ENCODE results near the gene LPP. TPM values are rescaled to one million over a fixed set of nuclear protein-coding genes. Genes with fewer than 3 reads are reported as not detected.

The LPP gene
- polyA plus RNA-seq, 2 donors: 10.5 to 12.9 TPM

DNA sequence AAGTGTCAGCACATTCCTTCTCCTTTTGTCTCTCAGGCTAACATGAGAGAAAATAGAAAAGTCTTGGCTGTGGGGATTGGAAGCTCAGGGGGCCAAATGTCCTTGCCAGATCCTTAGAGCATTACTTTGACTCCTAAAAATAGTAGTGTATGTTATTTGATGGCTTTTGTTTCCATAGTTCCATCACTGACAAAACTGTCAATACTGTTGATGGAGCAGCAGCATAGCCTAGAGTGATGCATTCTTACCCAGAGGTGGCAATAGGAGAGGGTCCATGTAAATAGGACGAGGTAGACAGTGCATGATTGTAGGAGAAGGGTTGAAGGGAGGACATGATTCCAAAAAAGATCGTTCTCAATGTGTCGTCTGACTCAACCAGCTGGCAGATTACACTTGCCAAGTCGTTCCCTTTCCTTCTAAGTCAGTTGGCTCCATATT, 735.1 kb downstream of the LPP start:
- H3K4me3 ChIP-seq (ENCODE audit: low read depth in 1 of 2, low read length in 2 of 2): no peak overlapping the region
- 69 to 78% methylated on average over 4 of the region's 4 CpGs for WGBS, 2 donors
- no peak overlapping the region for H3K27ac ChIP-seq (ENCODE audit: low read depth in 2 of 2, low read length in 1 of 2)
- no peaks in the 10 kb centered on the region for H3K4me1 ChIP-seq (ENCODE audit: control insufficient read depth in 2 of 2, insufficient read depth in 2 of 2, low read length in 1 of 2)
- no peaks in the 10 kb centered on the region for H3K36me3 ChIP-seq (ENCODE audit: control insufficient read depth in 2 of 2, insufficient read depth in 2 of 2, low read length in 1 of 2)
- no peaks in the 10 kb centered on the region for H3K9me3 ChIP-seq (ENCODE audit: control insufficient read depth in 2 of 2, insufficient read depth in 1 of 2, low read depth in 1 of 2, low read length in 1 of 2)
- no peaks in the 10 kb centered on the region for H3K27me3 ChIP-seq (ENCODE audit: control insufficient read depth in 1 of 2, insufficient read depth in 2 of 2, low read length in 2 of 2)

DNA sequence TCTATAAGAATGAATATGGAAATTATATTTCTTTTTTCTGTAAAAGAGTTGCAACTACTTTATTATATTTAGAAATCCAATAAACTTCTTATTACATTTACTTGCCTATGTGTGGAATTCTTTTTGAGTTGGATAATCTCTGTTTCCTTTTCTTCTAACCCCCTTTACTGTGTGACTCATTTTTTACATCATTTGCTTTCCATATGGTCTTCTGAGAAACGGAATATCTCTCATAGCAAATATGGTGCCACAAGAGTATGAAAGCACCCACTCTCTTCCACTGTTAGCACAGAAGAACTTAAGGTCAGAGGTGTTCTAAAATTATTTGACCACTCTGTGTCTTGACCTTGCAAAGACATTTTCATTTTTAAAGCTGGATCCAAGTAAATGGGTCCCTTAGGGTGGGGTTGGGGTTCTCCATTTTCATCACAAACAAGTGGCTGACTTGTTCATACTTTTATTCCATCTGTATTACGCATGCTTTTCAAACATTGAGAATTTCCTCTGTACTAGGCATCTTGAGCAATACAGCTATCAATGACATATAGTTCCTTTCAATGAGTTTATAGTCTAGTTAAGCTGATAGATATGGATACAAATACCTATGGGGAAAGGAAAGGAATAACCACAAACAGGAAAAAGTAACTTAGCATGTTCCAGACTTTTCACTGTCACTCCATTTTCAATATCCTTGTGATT, 736.8 kb downstream of the LPP start:
- H3K27me3 ChIP-seq (ENCODE audit: control insufficient read depth in 1 of 2, insufficient read depth in 2 of 2, low read length in 2 of 2): no peaks in the 10 kb centered on the region
- no peak overlapping the region for H3K27ac ChIP-seq (ENCODE audit: low read depth in 2 of 2, low read length in 1 of 2)
- no peak overlapping the region for H3K4me3 ChIP-seq (ENCODE audit: low read depth in 1 of 2, low read length in 2 of 2)
- WGBS, 2 donors: 89 to 92% methylated on average over 2 of the region's 2 CpGs
- H3K9me3 ChIP-seq (ENCODE audit: control insufficient read depth in 2 of 2, insufficient read depth in 1 of 2, low read depth in 1 of 2, low read length in 1 of 2): no peaks in the 10 kb centered on the region
- H3K36me3 ChIP-seq (ENCODE audit: control insufficient read depth in 2 of 2, insufficient read depth in 2 of 2, low read length in 1 of 2): no peaks in the 10 kb centered on the region
- H3K4me1 ChIP-seq (ENCODE audit: control insufficient read depth in 2 of 2, insufficient read depth in 2 of 2, low read length in 1 of 2): no peaks in the 10 kb centered on the region

DNA sequence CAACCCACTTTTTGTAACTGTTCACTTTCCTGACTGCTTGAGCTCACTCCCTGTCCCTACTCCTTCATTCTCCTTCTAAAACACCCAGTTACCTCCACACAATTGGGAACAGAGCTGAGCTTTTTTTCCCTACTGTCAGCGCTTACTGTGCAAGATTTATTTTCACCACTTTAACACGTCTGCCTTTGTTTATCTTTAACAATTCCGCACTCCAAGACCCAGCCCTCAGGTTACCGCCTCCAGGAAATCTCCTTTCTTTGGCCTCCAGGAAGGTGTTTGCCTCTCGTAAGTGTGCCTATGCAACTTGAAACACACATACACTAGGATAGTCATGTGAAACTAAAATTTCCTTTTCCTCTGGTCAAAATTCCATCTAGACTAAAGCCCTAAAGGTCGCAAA, 745.9 kb downstream of the LPP start:
- 34 to 56% methylated on average over 6 of the region's 6 CpGs for WGBS, 2 donors
- H3K36me3 ChIP-seq (ENCODE audit: control insufficient read depth in 2 of 2, insufficient read depth in 2 of 2, low read length in 1 of 2): no peaks in the 10 kb centered on the region
- H3K4me1 ChIP-seq (ENCODE audit: control insufficient read depth in 2 of 2, insufficient read depth in 2 of 2, low read length in 1 of 2): peaks cover 0 to 4% of the 10 kb centered on the region in 2 donors
- H3K27ac ChIP-seq (ENCODE audit: low read depth in 2 of 2, low read length in 1 of 2): peak overlapping the region; percentile 75 to 85
- no peak overlapping the region for H3K4me3 ChIP-seq (ENCODE audit: low read depth in 1 of 2, low read length in 2 of 2)
- no peaks in the 10 kb centered on the region for H3K27me3 ChIP-seq (ENCODE audit: control insufficient read depth in 1 of 2, insufficient read depth in 2 of 2, low read length in 2 of 2)
- no peaks in the 10 kb centered on the region for H3K9me3 ChIP-seq (ENCODE audit: control insufficient read depth in 2 of 2, insufficient read depth in 1 of 2, low read depth in 1 of 2, low read length in 1 of 2)

DNA sequence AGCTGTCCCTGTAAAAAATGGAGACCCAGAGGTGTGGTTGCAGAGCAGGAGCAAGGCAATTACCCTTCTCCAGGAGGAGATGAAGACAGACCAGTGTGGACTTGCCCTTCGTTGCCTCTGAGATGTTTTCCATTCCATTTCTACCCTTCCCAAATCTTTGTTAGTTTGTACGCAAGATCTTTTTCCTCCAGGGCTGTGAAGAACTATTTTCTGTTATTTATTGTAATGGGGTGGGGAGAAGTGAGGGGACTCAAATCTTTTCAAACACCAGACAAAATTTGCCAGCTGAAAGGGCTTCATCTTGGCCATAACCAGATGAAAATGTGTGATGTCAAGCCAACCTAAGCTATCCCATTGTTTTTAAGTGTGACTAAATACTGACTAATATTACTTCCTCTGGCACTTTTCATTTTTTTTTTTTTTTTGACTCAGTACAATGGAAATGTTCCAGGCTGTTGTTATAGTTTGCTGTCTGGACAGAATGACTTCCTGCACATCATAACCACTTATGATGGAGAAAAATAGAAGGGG, 746.5 kb downstream of the LPP start:
- H3K27ac ChIP-seq (ENCODE audit: low read depth in 2 of 2, low read length in 1 of 2): peak overlapping the region; percentile 53 to 75
- 31 to 54% methylated on average over 2 of the region's 2 CpGs for WGBS, 2 donors
- H3K27me3 ChIP-seq (ENCODE audit: control insufficient read depth in 1 of 2, insufficient read depth in 2 of 2, low read length in 2 of 2): no peaks in the 10 kb centered on the region
- H3K9me3 ChIP-seq (ENCODE audit: control insufficient read depth in 2 of 2, insufficient read depth in 1 of 2, low read depth in 1 of 2, low read length in 1 of 2): no peaks in the 10 kb centered on the region
- H3K4me1 ChIP-seq (ENCODE audit: control insufficient read depth in 2 of 2, insufficient read depth in 2 of 2, low read length in 1 of 2): peaks cover 0 to 4% of the 10 kb centered on the region in 2 donors
- no peaks in the 10 kb centered on the region for H3K36me3 ChIP-seq (ENCODE audit: control insufficient read depth in 2 of 2, insufficient read depth in 2 of 2, low read length in 1 of 2)
- no peak overlapping the region for H3K4me3 ChIP-seq (ENCODE audit: low read depth in 1 of 2, low read length in 2 of 2)

DNA sequence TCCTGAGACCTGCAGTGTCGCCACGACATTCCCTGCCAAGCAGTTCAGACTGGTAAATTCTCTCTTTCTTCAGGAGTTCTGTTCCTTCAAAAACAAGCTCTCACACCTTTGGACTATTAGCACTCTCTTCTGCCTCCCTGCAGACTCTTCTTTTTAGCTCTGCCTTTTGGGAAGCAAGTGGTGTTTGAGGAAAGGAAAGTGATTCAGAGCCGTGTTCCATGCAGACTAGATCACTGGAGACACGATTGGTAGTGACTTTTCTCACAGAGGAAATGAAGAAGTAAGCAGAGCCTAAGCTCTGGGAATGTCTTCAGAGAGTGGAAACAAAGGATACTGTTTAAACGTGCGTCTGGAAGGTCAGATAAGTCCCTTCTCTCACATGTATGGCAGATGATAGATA, 747.2 kb downstream of the LPP start:
- Histone ChIP-seq H3K4me3 (ENCODE audit: low read depth in 1 of 2, low read length in 2 of 2) (no peak overlapping the region), H3K27ac (ENCODE audit: low read depth in 2 of 2, low read length in 1 of 2) (peak overlapping the region; percentile 32 to 71), H3K36me3 (ENCODE audit: control insufficient read depth in 2 of 2, insufficient read depth in 2 of 2, low read length in 1 of 2) (no peaks in the 10 kb centered on the region), H3K27me3 (ENCODE audit: control insufficient read depth in 1 of 2, insufficient read depth in 2 of 2, low read length in 2 of 2) (no peaks in the 10 kb centered on the region), H3K4me1 (ENCODE audit: control insufficient read depth in 2 of 2, insufficient read depth in 2 of 2, low read length in 1 of 2) (peaks cover 0 to 6% of the 10 kb centered on the region in 2 donors), H3K9me3 (ENCODE audit: control insufficient read depth in 2 of 2, insufficient read depth in 1 of 2, low read depth in 1 of 2, low read length in 1 of 2) (no peaks in the 10 kb centered on the region)
- WGBS, 2 donors: 24 to 43% methylated on average over 6 of the region's 6 CpGs

DNA sequence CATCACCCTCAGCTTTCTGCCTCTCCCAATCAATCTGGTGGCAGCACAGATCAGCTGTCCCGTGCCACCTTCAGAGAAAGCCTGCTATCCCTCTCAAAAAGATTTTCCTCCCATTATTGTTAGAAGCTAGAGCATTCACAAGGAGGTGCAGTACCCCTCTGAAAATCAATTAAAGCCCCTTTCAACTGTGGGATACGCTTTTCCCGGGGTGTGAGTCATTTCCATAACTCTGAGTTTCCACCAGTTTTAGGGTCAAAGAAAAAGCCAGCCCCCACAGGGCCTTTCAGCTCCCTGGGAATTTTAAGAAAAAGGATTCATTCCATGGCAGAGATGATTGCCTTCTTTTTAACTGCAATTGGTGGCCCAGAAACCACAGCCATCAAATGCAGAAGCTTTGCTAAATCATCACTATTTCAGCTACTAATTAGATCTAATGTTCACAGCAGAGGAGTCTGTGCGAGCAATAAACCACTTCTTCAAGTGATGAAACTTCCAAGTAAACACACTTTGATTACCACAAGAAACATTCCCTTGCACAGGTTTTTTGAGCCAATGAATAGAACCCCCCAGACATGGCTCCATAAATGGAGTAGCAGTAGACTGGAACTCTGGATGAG, 747.8 kb downstream of the LPP start:
- H3K4me3 ChIP-seq (ENCODE audit: low read depth in 1 of 2, low read length in 2 of 2): no peak overlapping the region
- H3K9me3 ChIP-seq (ENCODE audit: control insufficient read depth in 2 of 2, insufficient read depth in 1 of 2, low read depth in 1 of 2, low read length in 1 of 2): no peaks in the 10 kb centered on the region
- no peaks in the 10 kb centered on the region for H3K27me3 ChIP-seq (ENCODE audit: control insufficient read depth in 1 of 2, insufficient read depth in 2 of 2, low read length in 2 of 2)
- WGBS, 2 donors: 84 to 95% methylated on average over 4 of the region's 4 CpGs
- H3K27ac ChIP-seq (ENCODE audit: low read depth in 2 of 2, low read length in 1 of 2): no peak overlapping the region
- H3K36me3 ChIP-seq (ENCODE audit: control insufficient read depth in 2 of 2, insufficient read depth in 2 of 2, low read length in 1 of 2): no peaks in the 10 kb centered on the region
- peaks cover 0 to 6% of the 10 kb centered on the region in 2 donors for H3K4me1 ChIP-seq (ENCODE audit: control insufficient read depth in 2 of 2, insufficient read depth in 2 of 2, low read length in 1 of 2)

DNA sequence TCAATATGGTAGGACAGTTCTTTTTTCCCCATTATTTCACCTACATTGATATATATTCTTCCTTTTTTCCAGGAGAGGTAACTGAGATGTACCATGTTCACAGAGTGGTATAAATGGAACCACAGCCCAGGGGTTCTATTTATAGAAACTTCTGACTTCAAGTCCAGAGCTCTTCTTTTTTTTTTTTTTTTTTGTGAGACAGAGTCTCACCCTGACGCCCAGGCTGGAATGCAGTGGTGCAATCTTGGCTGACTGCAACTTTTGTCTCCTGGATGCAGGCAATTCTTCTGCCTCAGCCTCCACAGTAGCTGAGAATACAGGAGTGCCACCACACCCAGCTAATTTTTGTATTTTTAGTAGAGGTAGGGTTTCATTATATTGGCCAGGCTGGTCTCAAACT, 750.7 kb downstream of the LPP start:
- Histone ChIP-seq H3K9me3 (ENCODE audit: control insufficient read depth in 2 of 2, insufficient read depth in 1 of 2, low read depth in 1 of 2, low read length in 1 of 2) (no peaks in the 10 kb centered on the region), H3K27ac (ENCODE audit: low read depth in 2 of 2, low read length in 1 of 2) (no peak overlapping the region), H3K4me3 (ENCODE audit: low read depth in 1 of 2, low read length in 2 of 2) (no peak overlapping the region), H3K36me3 (ENCODE audit: control insufficient read depth in 2 of 2, insufficient read depth in 2 of 2, low read length in 1 of 2) (no peaks in the 10 kb centered on the region), H3K27me3 (ENCODE audit: control insufficient read depth in 1 of 2, insufficient read depth in 2 of 2, low read length in 2 of 2) (no peaks in the 10 kb centered on the region), H3K4me1 (ENCODE audit: control insufficient read depth in 2 of 2, insufficient read depth in 2 of 2, low read length in 1 of 2) (peaks cover 0 to 6% of the 10 kb centered on the region in 2 donors)
- WGBS, 2 donors: 47 to 58% methylated on average over 1 of the region's 1 CpG

GRCh38 chr3:188905547-188905946, 751.6 kb downstream of the LPP start:
- no peaks in the 10 kb centered on the region for H3K9me3 ChIP-seq (ENCODE audit: control insufficient read depth in 2 of 2, insufficient read depth in 1 of 2, low read depth in 1 of 2, low read length in 1 of 2)
- H3K36me3 ChIP-seq (ENCODE audit: control insufficient read depth in 2 of 2, insufficient read depth in 2 of 2, low read length in 1 of 2): no peaks in the 10 kb centered on the region
- no peak overlapping the region for H3K4me3 ChIP-seq (ENCODE audit: low read depth in 1 of 2, low read length in 2 of 2)
- H3K27me3 ChIP-seq (ENCODE audit: control insufficient read depth in 1 of 2, insufficient read depth in 2 of 2, low read length in 2 of 2): no peaks in the 10 kb centered on the region
- no peak overlapping the region for H3K27ac ChIP-seq (ENCODE audit: low read depth in 2 of 2, low read length in 1 of 2)
- 89 to 94% methylated on average over 2 of the region's 2 CpGs for WGBS, 2 donors
- H3K4me1 ChIP-seq (ENCODE audit: control insufficient read depth in 2 of 2, insufficient read depth in 2 of 2, low read length in 1 of 2): peaks cover 0 to 2% of the 10 kb centered on the region in 2 donors

GRCh38 chr3:188906236-188906635, 752.3 kb downstream of the LPP start:
- H3K27ac ChIP-seq (ENCODE audit: low read depth in 2 of 2, low read length in 1 of 2): no peak overlapping the region
- 50 to 58% methylated on average over 7 of the region's 7 CpGs for WGBS, 2 donors

More at GRCh38 chr3:188906236-188906635, 752.3 kb downstream of the LPP start:
- H3K27me3 ChIP-seq (ENCODE audit: control insufficient read depth in 1 of 2, insufficient read depth in 2 of 2, low read length in 2 of 2): no peaks in the 10 kb centered on the region
- no peak overlapping the region for H3K4me3 ChIP-seq (ENCODE audit: low read depth in 1 of 2, low read length in 2 of 2)
- peaks cover 0 to 2% of the 10 kb centered on the region in 2 donors for H3K4me1 ChIP-seq (ENCODE audit: control insufficient read depth in 2 of 2, insufficient read depth in 2 of 2, low read length in 1 of 2)
- no peaks in the 10 kb centered on the region for H3K36me3 ChIP-seq (ENCODE audit: control insufficient read depth in 2 of 2, insufficient read depth in 2 of 2, low read length in 1 of 2)
- H3K9me3 ChIP-seq (ENCODE audit: control insufficient read depth in 2 of 2, insufficient read depth in 1 of 2, low read depth in 1 of 2, low read length in 1 of 2): no peaks in the 10 kb centered on the region
